Naive thymus-derived CD8-positive, alpha-beta T cell (primary cell): Measurements from ENCODE around the gene CSN3. TPM values are rescaled to one million over a fixed set of nuclear protein-coding genes. Genes with fewer than 3 reads are reported as not detected.

ENCODE experiments used
- ATAC-seq, 2 donors: fragments of 150-1000 bp; cut with Tn5 transposase in 1 of 2; sonication (Bioruptor Pico), chemical (Tn5 transposase) in 1 of 2; 1 replicate in 1 of 2; 2 replicates in 1 of 2; pipeline ENCODE4 v1.10.0; 2021; ENCODE audit warnings: mild to moderate bottlenecking in 2 of 2, moderate library complexity in 2 of 2
- POLR2A ChIA-PET: fragments of 350-600 bp; sonication (Branson Sonifier 250); formaldehyde crosslinking; loops from one replicate; lab custom pipeline; 2021; ENCODE audit warnings: antibody characterized with exemption; lab: Charles Lee
- DNase-seq, 10 donors: peaks; one replicate each; pipeline versions ENCODE4 v3.0.0 to v3.0.0-alpha.2; 2020 to 2022
- H3K27ac Mint-ChIP-seq, 10 donors: one replicate each; pipeline ENCODE4 v1.8.0; 2020 to 2022; ENCODE audit warnings: mild to moderate bottlenecking in 10 of 10, mixed read lengths in 10 of 10, moderate library complexity in 4 of 10, inconsistent platforms in 1 of 10
- H3K27me3 Mint-ChIP-seq, 5 donors: one replicate each; pipeline ENCODE4 v1.8.0; 2021 to 2022; ENCODE audit warnings: mixed read lengths in 5 of 5
- H3K36me3 Mint-ChIP-seq, 3 donors: one replicate each; pipeline ENCODE4 v1.8.0; 2020 to 2022; ENCODE audit warnings: mixed read lengths in 3 of 3, mild to moderate bottlenecking in 2 of 3, inconsistent platforms in 1 of 3
- H3K4me1 Mint-ChIP-seq, 4 donors: one replicate each; pipeline ENCODE4 v1.8.0; 2021 to 2022; ENCODE audit warnings: mixed read lengths in 4 of 4
- H3K4me3 Mint-ChIP-seq, 10 donors: one replicate each; pipeline ENCODE4 v1.8.0; 2020 to 2022; ENCODE audit warnings: mild to moderate bottlenecking in 10 of 10, mixed read lengths in 10 of 10, moderate library complexity in 6 of 10, inconsistent platforms in 1 of 10
- H3K9me3 Mint-ChIP-seq, 9 donors: one replicate each; pipeline ENCODE4 v1.8.0; 2020 to 2022; ENCODE audit warnings: mixed read lengths in 9 of 9, mild to moderate bottlenecking in 3 of 9, inconsistent platforms in 1 of 9, moderate library complexity in 1 of 9
- polyA plus RNA-seq, 3 donors: library from polyadenylated mRNA; unstranded; fragments of 300-500 nt; fragmentation: Illumina TruSeq; gene quantifications; one replicate each; pipeline ENCODE4 v1.2.3, GENCODE V29; 2021
- total RNA-seq, 8 experiments: library from RNA in 2 of 8; stranded (reverse) in 2 of 8; gene quantifications; one replicate each; pipeline ENCODE4 v1.2.3 and lab custom pipeline; 2021 to 2026

CSN3 gene
- total and polyA plus RNA-seq, 5 experiments from 2014 or later, result not detected

DNA sequence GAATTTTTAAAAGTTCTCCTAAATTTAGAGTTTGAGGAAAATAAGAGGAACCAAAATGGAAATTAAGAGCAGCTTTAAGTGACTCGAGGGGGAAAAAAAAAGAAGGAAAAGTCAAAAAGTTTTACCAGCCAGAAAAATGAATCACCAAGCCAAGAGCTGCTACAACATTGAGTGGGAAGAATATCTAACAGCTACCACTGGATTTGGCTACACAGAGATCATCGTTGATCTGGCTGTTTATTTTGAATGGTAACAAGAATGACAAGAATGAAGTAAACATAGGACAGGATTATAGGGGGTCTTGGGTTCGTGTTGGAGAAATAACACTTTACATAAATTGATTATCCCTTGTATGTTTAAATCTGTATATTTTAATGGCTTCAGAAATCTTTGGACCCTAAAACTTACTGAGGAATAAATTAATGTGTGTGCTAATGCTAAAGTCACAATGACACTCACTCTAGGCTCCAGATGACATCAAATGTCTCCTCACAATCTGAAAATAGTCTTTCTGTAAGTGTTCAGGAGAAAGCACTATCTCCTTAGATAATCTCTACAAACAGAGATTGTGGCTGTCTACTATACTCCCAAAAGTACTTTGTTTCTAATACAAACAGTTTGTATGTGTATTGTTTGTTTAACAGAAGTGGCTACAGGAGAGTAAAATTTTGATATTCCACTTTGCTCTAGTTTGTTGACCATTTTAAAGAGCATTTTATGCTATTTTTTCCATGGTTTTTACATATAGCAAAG lies 3.1 kb upstream of the CSN3 start:
- Mint-ChIP-seq H3K27me3 (peaks cover 0 to 1% (median 0%) of the 10 kb centered on the region in 5 donors), H3K4me1 (no peaks in the 10 kb centered on the region), H3K36me3 (no peaks in the 10 kb centered on the region), H3K4me3 (no peak overlapping the region), H3K27ac (no peak overlapping the region), H3K9me3 (no peaks in the 10 kb centered on the region)
- POLR2A ChIA-PET, result no interaction called here
- no peak for DNase-seq
- ATAC-seq, result no peak

DNA sequence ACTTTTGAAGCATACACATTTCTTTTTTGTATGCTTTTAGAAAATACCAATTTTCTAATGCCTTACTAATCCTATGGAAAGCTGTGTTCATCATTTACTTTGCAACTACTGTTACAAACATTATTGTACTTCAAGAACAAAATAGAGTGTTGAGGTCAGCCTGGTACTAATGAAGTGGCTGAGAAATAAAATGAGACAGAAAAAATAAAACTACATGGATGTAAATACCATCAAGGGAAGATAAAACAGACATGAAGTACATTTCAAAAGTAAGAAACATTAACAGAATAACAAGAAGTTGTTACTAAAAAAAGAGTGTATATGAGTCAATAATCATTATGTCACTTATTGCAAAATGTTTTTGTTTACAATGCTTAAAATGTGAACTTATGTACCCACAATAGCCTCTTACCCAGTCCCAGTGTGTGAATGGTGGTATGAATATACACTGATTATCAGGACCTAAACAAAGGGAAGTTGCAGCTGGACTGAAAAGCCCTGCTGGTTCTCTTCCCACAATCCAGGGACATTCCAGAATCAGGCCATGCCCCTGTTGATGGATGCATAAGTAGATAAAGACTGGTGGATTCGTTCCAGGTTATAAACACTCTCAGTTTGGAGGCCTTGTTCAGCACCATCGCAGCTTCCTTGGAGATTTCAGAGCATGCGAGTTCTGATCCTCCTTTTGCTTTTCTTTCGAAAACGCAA lies 2.4 kb upstream of the CSN3 start:
- POLR2A ChIA-PET, result no interaction called here
- H3K9me3 Mint-ChIP-seq, result no peaks in the 10 kb centered on the region
- peaks cover 0 to 1% (median 0%) of the 10 kb centered on the region in 5 donors for H3K27me3 Mint-ChIP-seq
- no peaks in the 10 kb centered on the region for H3K4me1 Mint-ChIP-seq
- no peak overlapping the region for H3K27ac Mint-ChIP-seq
- ATAC-seq (no peak), DNase-seq (no peak)
- H3K4me3 Mint-ChIP-seq, result no peak overlapping the region
- H3K36me3 Mint-ChIP-seq, result no peaks in the 10 kb centered on the region

DNA sequence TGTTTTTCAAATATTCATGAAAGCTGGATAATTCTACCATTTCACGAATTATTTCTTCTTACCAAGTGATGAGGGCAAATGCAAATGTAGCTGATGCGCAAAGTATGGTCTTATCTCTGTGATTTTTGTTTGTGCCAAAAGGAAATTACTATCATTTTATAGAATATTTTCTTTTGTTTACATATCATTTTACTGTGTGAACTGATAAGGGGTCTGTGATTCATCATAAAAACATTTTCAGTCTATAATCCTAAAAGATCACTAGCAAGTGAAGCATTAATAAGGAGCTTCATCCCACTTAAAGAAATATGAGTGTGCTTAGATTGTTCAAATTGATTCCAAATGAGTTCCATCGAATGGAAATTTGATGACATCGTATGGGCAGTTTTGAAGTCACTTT lies 694 bp downstream of the CSN3 start:
- DNase-seq (no peak), ATAC-seq (no peak)
- H3K27ac Mint-ChIP-seq, result no peak overlapping the region
- H3K9me3 Mint-ChIP-seq, result no peaks in the 10 kb centered on the region
- H3K4me1 Mint-ChIP-seq, result no peaks in the 10 kb centered on the region
- no peak overlapping the region for H3K4me3 Mint-ChIP-seq
- no peaks in the 10 kb centered on the region for H3K27me3 Mint-ChIP-seq
- no peaks in the 10 kb centered on the region for H3K36me3 Mint-ChIP-seq
- POLR2A ChIA-PET, result no interaction called here

DNA sequence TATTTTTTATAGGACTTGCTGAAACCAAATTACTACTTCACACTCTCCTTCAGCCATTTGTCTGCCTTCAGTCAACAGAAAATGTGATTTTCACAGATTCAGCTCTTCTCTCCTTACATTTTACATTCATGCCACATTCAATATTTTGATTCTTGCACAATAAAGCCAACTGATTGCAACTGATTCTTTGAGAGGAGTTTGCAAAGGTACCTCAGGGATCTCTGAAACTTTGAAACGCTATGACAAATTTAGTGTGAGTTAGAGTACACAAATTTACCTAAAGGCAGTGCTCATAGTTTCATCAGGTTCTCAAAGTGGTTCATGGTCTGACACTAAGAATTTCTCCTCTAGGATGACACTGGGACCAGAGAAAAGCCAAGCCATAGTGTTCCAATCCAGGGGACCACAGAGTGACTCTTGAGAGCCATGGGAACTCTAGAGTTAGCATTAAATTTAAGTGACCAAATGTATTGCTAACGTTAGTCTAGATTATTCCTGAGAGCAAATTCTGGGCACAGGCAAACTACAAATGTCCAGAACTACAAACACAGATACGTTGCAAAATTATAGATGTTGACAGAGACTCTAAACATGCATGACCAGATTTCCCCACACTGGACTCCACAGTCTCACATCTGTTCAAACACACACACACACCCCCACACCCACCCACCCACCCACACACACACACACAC lies 9.0 kb downstream of the CSN3 start:
- H3K9me3 Mint-ChIP-seq, result peaks cover 0 to 4% (median 0%) of the 10 kb centered on the region in 9 donors
- peaks cover 0 to 9% (median 0%) of the 10 kb centered on the region in 5 donors for H3K27me3 Mint-ChIP-seq
- DNase-seq (no peak), ATAC-seq (no peak)
- H3K4me1 Mint-ChIP-seq, result no peaks in the 10 kb centered on the region
- H3K36me3 Mint-ChIP-seq, result no peaks in the 10 kb centered on the region
- POLR2A ChIA-PET, result no interaction called here
- no peak overlapping the region for H3K27ac Mint-ChIP-seq
- no peak overlapping the region for H3K4me3 Mint-ChIP-seq

DNA sequence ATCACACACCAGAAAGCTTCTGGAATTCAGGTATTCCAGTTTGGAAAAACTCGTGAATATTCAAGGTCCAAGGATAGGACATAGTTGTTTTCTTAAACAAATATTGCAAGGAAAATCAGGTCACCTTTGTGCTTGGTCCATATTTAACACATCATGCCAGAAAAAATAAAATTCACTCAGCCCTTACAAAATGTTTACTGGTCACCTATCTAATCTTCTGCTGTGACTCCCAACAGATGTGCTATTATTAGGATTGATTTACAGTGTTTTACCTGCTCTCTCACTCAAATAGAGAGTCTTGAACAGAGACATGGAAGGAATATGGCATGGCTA lies 9.5 kb downstream of the CSN3 start:
- H3K27ac Mint-ChIP-seq, result no peak overlapping the region
- H3K36me3 Mint-ChIP-seq, result no peaks in the 10 kb centered on the region
- peaks cover 0 to 4% (median 0%) of the 10 kb centered on the region in 9 donors for H3K9me3 Mint-ChIP-seq
- DNase-seq, result no peak
- no peaks in the 10 kb centered on the region for H3K4me1 Mint-ChIP-seq
- H3K27me3 Mint-ChIP-seq, result peaks cover 0 to 9% (median 0%) of the 10 kb centered on the region in 5 donors
- H3K4me3 Mint-ChIP-seq, result no peak overlapping the region
- POLR2A ChIA-PET, result no interaction called here
- no peak for ATAC-seq

DNA sequence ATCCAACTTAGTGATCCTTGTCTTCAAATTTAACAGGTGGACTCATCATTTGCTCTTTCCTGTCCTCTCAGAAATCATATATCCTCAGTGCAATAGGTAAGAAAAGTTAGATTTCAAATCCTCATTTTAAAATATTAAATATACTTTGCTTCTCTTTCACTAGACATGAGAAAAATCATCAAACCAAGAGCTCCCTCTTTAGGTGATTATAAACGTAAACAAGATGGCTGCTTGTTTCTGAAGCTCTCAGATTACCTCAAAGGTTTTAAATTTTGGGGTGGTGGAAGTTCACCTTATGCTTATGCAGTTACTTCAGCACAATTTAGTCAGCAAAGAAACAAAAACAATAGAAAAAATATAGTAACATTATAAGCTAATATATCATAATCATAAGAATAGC lies 27.3 kb downstream of the CSN3 start:
- POLR2A ChIA-PET, result no interaction called here
- peaks cover 0 to 6% (median 0%) of the 10 kb centered on the region in 5 donors for H3K27me3 Mint-ChIP-seq
- ATAC-seq (no peak), DNase-seq (no peak)
- H3K4me1 Mint-ChIP-seq, result peaks cover 0 to 2% (median 0%) of the 10 kb centered on the region in 4 donors
- H3K27ac Mint-ChIP-seq, result no peak overlapping the region
- no peak overlapping the region for H3K4me3 Mint-ChIP-seq
- peaks cover 0 to 3% (median 0%) of the 10 kb centered on the region in 9 donors for H3K9me3 Mint-ChIP-seq
- H3K36me3 Mint-ChIP-seq, result no peaks in the 10 kb centered on the region

DNA sequence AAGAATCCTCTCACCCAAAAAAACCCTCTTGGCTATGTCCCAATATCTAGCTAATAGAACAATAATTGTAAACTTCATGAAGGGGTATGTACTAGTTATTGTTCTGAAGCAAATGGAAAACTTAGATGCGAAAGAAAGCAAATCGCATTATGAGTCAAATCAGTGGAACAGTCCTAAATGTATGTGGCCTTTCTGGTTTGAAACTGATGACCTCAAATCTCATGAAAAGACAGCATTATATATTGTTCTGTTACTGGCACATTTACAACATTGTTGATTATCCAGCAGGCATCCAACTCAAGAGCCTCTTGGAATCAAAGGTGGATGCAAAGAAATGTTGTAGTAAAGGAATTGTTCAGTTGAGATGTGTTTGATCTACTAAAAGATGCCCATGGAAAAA lies 34.7 kb downstream of the CSN3 start:
- no peaks in the 10 kb centered on the region for H3K4me1 Mint-ChIP-seq
- ATAC-seq (no peak), DNase-seq (no peak)
- H3K27me3 Mint-ChIP-seq, result peaks cover 0 to 3% (median 0%) of the 10 kb centered on the region in 5 donors
- no peak overlapping the region for H3K27ac Mint-ChIP-seq
- POLR2A ChIA-PET, result no interaction called here
- H3K9me3 Mint-ChIP-seq, result peaks cover 0 to 6% (median 0%) of the 10 kb centered on the region in 9 donors
- no peak overlapping the region for H3K4me3 Mint-ChIP-seq
- no peaks in the 10 kb centered on the region for H3K36me3 Mint-ChIP-seq

DNA sequence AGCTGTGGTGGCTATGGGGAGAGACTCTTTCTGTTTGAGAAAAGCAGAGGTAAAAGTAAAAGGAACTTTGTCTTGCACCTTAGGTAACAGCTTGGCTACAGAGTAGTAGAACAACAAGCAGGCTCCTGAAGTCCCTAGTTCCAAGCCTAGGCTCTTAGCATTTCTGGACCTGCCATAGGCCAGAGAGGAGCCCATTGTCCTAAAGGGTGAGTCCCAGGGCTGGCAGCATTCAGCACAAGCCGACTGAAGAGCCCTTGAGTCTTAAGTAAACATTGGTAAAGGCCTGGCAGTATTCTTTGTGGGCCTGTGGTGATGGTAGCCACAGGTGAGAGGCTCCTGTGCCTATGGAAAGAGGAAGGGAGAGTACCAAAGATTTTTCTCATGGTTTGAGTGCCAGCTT lies 38.2 kb downstream of the CSN3 start:
- H3K36me3 Mint-ChIP-seq, result no peaks in the 10 kb centered on the region
- H3K4me3 Mint-ChIP-seq, result no peak overlapping the region
- H3K9me3 Mint-ChIP-seq, result peaks cover 0 to 15% (median 3%) of the 10 kb centered on the region in 9 donors
- no peaks in the 10 kb centered on the region for H3K4me1 Mint-ChIP-seq
- DNase-seq (no peak), ATAC-seq (no peak)
- POLR2A ChIA-PET, result no interaction called here
- H3K27me3 Mint-ChIP-seq, result peaks cover 0 to 1% (median 0%) of the 10 kb centered on the region in 5 donors
- H3K27ac Mint-ChIP-seq, result no peak overlapping the region

DNA sequence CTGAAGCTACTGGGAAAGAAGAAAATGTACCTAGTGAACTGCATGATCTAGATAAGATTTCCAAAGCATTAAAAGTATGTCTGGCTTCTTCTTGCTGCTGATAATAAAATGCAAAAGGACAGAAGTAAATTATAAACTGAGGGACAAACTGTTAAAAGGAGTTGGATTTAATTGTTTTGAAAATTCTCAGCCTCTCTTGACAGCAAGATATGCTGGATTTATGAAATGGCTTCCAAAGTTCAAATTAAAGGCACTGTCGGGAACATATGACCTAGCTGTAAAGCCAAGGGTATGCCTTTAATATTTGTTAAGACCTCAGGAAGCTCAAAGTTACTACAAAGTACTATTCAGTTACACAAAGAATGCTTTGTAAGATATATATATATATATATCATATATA lies 46.3 kb downstream of the CSN3 start:
- DNase-seq, result no peak
- no peak for ATAC-seq
- POLR2A ChIA-PET, result no interaction called here
- peaks cover 0 to 4% (median 0%) of the 10 kb centered on the region in 3 donors for H3K36me3 Mint-ChIP-seq
- no peak overlapping the region for H3K27ac Mint-ChIP-seq
- H3K27me3 Mint-ChIP-seq, result peaks cover 0 to 4% (median 0%) of the 10 kb centered on the region in 5 donors
- H3K9me3 Mint-ChIP-seq, result peaks cover 0 to 15% (median 10%) of the 10 kb centered on the region in 9 donors
- H3K4me1 Mint-ChIP-seq, result no peaks in the 10 kb centered on the region
- no peak overlapping the region for H3K4me3 Mint-ChIP-seq

DNA sequence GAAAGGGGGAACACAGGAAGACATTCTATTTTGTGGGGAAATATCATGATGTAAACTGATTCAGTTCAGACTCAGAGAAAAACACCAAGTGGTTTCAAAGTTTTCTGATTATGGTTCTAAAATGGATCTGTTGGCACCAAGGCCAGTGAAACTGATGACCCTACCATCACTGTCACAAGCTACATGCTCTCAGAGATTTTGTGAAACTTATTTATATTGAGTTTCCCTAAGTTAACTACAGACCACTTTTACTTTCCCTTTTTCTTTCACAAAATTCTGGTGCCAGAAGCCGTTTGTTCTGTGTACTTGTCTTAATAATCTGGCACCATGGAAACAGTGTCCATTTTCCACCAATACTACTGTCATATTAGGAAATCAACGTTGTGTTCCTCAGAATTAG lies 48.9 kb downstream of the CSN3 start:
- Mint-ChIP-seq H3K36me3 (peaks cover 0 to 4% (median 0%) of the 10 kb centered on the region in 3 donors), H3K4me3 (no peak overlapping the region), H3K9me3 (peaks cover 0 to 16% (median 2%) of the 10 kb centered on the region in 9 donors), H3K27me3 (no peaks in the 10 kb centered on the region), H3K4me1 (no peaks in the 10 kb centered on the region), H3K27ac (no peak overlapping the region)
- POLR2A ChIA-PET, result no interaction called here
- no peak for DNase-seq
- no peak for ATAC-seq

DNA sequence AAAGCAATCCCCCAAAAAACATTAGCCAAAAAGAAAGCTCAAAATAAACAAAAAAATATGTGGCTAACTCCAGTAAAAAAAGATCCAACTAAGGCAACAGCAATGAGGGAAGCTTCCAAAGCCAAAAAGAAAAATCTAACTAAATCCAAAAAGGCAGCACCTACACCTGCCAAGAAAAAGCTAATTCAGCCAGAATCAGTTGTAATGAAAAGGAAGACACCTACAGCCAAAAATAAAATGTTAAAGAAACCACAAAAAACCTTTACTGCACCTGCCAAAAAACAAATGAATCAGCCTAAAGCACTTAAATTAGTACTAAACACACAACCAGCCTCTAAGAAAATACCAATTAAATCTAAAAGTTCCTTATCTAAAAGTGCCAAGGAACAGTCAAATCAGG lies 55.2 kb downstream of the CSN3 start:
- ATAC-seq (no peak), DNase-seq (no peak)
- peaks cover 0 to 8% (median 0%) of the 10 kb centered on the region in 9 donors for H3K9me3 Mint-ChIP-seq
- H3K4me1 Mint-ChIP-seq, result no peaks in the 10 kb centered on the region
- no peak overlapping the region for H3K27ac Mint-ChIP-seq
- H3K36me3 Mint-ChIP-seq, result no peaks in the 10 kb centered on the region
- POLR2A ChIA-PET, result no interaction called here
- H3K4me3 Mint-ChIP-seq, result no peak overlapping the region
- H3K27me3 Mint-ChIP-seq, result no peaks in the 10 kb centered on the region

DNA sequence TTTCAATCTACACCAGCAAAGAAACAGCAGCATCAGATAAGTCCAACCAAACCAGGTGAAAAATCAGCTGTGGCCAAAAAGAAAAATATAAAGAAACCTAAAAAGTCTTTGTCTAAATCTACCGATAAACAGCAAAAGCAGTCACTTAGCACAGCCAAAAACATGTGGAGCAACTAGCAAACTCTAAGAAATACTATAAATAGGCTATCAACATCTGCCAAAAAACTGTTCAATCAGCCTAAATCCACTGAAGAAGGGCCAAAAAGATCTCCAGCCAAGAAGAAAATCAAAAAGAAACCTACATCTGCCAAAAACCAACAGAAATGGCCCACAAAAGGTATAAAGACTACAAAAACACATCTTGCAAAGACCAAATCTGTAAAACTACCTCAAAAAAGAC lies 55.7 kb downstream of the CSN3 start:
- no peak for DNase-seq
- ATAC-seq, result no peak
- H3K9me3 Mint-ChIP-seq, result peaks cover 0 to 8% (median 0%) of the 10 kb centered on the region in 9 donors

DNA sequence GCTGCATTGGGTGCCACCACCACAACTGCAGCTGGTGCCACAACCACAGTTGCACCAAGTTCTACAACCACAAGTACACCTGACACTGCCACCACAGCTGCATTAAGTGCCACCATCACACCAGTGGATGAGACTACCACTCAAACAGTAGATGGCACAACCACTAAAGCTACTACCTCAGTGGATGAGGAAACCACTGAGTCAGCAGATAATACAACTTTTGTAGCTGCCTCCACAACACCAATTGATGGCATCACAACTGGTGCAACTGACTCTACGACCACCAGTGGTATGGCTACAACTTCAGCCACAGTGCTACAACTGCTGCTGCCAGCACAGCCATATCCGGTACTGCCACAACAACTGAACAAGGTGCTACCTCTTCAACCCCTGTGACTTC lies 57.2 kb downstream of the CSN3 start:
- ATAC-seq, result no peak

More for the DNA sequence above, 55.7 kb downstream of the CSN3 start:
- Mint-ChIP-seq H3K27ac (no peak overlapping the region), H3K36me3 (no peaks in the 10 kb centered on the region), H3K27me3 (no peaks in the 10 kb centered on the region), H3K4me1 (no peaks in the 10 kb centered on the region), H3K4me3 (no peak overlapping the region)
- POLR2A ChIA-PET, result no interaction called here

More for the DNA sequence above, 57.2 kb downstream of the CSN3 start:
- H3K36me3 Mint-ChIP-seq, result no peaks in the 10 kb centered on the region
- no peak for DNase-seq
- no peaks in the 10 kb centered on the region for H3K4me1 Mint-ChIP-seq
- H3K27ac Mint-ChIP-seq, result no peak overlapping the region
- no peaks in the 10 kb centered on the region for H3K27me3 Mint-ChIP-seq
- POLR2A ChIA-PET, result no interaction called here
- H3K9me3 Mint-ChIP-seq, result peaks cover 0 to 4% (median 0%) of the 10 kb centered on the region in 9 donors
- no peak overlapping the region for H3K4me3 Mint-ChIP-seq
